Mesothelial cell of epicardium (in vitro differentiated cells): ENCODE data around the gene ROBO1. TPM values are rescaled to one million over a fixed set of nuclear protein-coding genes. Genes with fewer than 3 reads are reported as not detected.

Experiments
- DNase-seq, 2 experiments: peaks; one replicate each; pipeline ENCODE4 v3.0.0; 2021; ENCODE audit warnings: low spot score in 2 of 2; ENCODE audit not compliant: unreplicated experiment in 2 of 2
- H3K27ac Mint-ChIP-seq: 2 replicates; pipeline ENCODE4 v1.8.0; 2021; ENCODE audit warnings: mixed read lengths
- H3K27me3 Mint-ChIP-seq: 2 replicates; pipeline ENCODE4 v1.8.0; 2021; ENCODE audit warnings: low read depth, mixed read lengths
- H3K36me3 Mint-ChIP-seq: 2 replicates; pipeline ENCODE4 v1.8.0; 2021; ENCODE audit warnings: mixed read lengths
- H3K4me1 Mint-ChIP-seq: 2 replicates; pipeline ENCODE4 v1.8.0; 2021; ENCODE audit warnings: mixed read lengths
- H3K4me3 Mint-ChIP-seq: 2 replicates; pipeline ENCODE4 v1.8.0; 2021; ENCODE audit warnings: mild to moderate bottlenecking, moderate library complexity, mixed read lengths
- H3K9me3 Mint-ChIP-seq: 2 replicates; pipeline ENCODE4 v1.8.0; 2021; ENCODE audit warnings: mixed read lengths
- total RNA-seq: library from RNA; stranded (reverse); gene quantifications from 3 replicates; pipeline ENCODE4 v1.2.1, GENCODE V29; 2021
- TF ChIP-seq, protein P1 (sequence below): fragments of 200-600 bp; sonication (generic); IDR thresholded peaks from one replicate; pipeline ENCODE4 v1.5.0; 2021; ENCODE audit warnings: antibody characterized with exemption; ENCODE audit not compliant: unreplicated experiment

The ROBO1 gene
- total RNA-seq, 1 donor from 2014 or later = 143 TPM

DNA sequence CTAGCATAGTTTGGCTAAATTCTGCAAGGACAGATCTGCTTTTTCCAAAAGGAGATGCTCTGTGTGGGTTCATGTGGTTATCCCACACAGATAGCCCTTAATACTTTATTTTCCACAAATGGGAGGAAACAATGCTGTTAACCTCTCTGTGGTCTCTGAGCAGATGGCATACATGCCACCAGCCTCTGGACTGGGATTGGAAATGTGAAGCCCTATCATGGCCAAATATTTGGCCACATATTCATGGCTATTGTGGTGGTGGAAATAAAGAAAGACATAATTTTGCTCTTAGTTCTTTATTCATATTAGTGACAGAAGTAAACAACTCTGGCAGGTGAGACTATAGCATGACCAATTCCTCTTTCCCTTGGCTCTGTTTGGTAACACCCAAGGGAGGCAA lies 726.2 kb downstream of the ROBO1 start:
- H3K9me3 Mint-ChIP-seq = peaks cover 6% of the 10 kb centered on the region
- H3K4me1 Mint-ChIP-seq = no peaks in the 10 kb centered on the region
- no peaks in the 10 kb centered on the region for H3K27me3 Mint-ChIP-seq
- no peak for DNase-seq
- TF ChIP-seq, protein P1, sequence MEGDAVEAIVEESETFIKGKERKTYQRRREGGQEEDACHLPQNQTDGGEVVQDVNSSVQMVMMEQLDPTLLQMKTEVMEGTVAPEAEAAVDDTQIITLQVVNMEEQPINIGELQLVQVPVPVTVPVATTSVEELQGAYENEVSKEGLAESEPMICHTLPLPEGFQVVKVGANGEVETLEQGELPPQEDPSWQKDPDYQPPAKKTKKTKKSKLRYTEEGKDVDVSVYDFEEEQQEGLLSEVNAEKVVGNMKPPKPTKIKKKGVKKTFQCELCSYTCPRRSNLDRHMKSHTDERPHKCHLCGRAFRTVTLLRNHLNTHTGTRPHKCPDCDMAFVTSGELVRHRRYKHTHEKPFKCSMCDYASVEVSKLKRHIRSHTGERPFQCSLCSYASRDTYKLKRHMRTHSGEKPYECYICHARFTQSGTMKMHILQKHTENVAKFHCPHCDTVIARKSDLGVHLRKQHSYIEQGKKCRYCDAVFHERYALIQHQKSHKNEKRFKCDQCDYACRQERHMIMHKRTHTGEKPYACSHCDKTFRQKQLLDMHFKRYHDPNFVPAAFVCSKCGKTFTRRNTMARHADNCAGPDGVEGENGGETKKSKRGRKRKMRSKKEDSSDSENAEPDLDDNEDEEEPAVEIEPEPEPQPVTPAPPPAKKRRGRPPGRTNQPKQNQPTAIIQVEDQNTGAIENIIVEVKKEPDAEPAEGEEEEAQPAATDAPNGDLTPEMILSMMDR = no peak
- no peak overlapping the region for H3K27ac Mint-ChIP-seq
- H3K4me3 Mint-ChIP-seq = no peak overlapping the region
- no peaks in the 10 kb centered on the region for H3K36me3 Mint-ChIP-seq

- TF ChIP-seq, protein P1 = no peak
- Mint-ChIP-seq H3K9me3 (peaks cover 6% of the 10 kb centered on the region), H3K36me3 (no peaks in the 10 kb centered on the region), H3K27me3 (no peaks in the 10 kb centered on the region), H3K4me3 (no peak overlapping the region), H3K4me1 (no peaks in the 10 kb centered on the region), H3K27ac (no peak overlapping the region)
- DNase-seq = no peak
These were observed 727.1 kb downstream of the ROBO1 start for GRCh38 chr3:79040701-79041100.

DNA sequence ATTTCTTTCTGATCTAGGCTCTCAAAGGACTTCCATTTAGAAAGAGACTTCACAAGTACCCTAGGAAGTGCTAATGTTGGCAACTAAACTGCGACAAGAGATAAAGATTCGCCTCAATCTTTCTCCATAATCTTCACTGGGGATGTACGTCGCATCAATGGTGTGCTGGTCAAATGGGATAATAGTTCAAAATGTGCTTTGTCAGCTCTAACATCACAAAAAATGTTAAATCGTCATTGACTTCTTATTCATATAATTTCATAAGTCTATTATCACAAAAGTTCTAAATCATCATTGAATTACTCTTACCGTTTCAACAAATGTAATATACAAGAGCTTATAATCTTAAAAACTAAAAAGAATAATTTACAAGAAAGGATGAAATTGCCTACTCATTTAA lies 727.7 kb downstream of the ROBO1 start:
- Mint-ChIP-seq H3K4me1 (no peaks in the 10 kb centered on the region), H3K27me3 (no peaks in the 10 kb centered on the region), H3K9me3 (peaks cover 6% of the 10 kb centered on the region), H3K27ac (no peak overlapping the region), H3K36me3 (no peaks in the 10 kb centered on the region), H3K4me3 (no peak overlapping the region)
- DNase-seq = no peak
- TF ChIP-seq, protein P1 = no peak

GRCh38 chr3:79039192-79039591 lies 728.6 kb downstream of the ROBO1 start:
- H3K4me3 Mint-ChIP-seq = no peak overlapping the region
- H3K27me3 Mint-ChIP-seq = no peaks in the 10 kb centered on the region
- H3K9me3 Mint-ChIP-seq = peaks cover 6% of the 10 kb centered on the region
- TF ChIP-seq, protein P1 = no peak
- no peak for DNase-seq
- H3K36me3 Mint-ChIP-seq = no peaks in the 10 kb centered on the region
- H3K27ac Mint-ChIP-seq = no peak overlapping the region
- no peaks in the 10 kb centered on the region for H3K4me1 Mint-ChIP-seq

- TF ChIP-seq, protein P1 = no peak
These were observed 729.2 kb downstream of the ROBO1 start for GRCh38 chr3:79038636-79039035.

GRCh38 chr3:79038057-79038456 lies 729.7 kb downstream of the ROBO1 start:
- Mint-ChIP-seq H3K4me1 (no peaks in the 10 kb centered on the region), H3K27me3 (no peaks in the 10 kb centered on the region), H3K27ac (no peak overlapping the region), H3K36me3 (no peaks in the 10 kb centered on the region), H3K4me3 (no peak overlapping the region), H3K9me3 (peaks cover 6% of the 10 kb centered on the region)
- no peak for DNase-seq
- TF ChIP-seq, protein P1 = no peak

More at GRCh38 chr3:79038636-79039035, 729.2 kb downstream of the ROBO1 start:
- Mint-ChIP-seq H3K27me3 (no peaks in the 10 kb centered on the region), H3K36me3 (no peaks in the 10 kb centered on the region), H3K27ac (no peak overlapping the region), H3K4me3 (no peak overlapping the region), H3K4me1 (no peaks in the 10 kb centered on the region), H3K9me3 (peaks cover 6% of the 10 kb centered on the region)
- no peak for DNase-seq
